ENCODE measurements around the gene RNF144A.

The RNF144A gene

GRCh38 chr2:6995391-6996097, 78.3 kb downstream of the RNF144A start:
- in situ Hi-C loops (cut with MboI; ENCODE audit: low sequenced_read_pairs), result no loop called here

- in situ Hi-C loops (cut with MboI; ENCODE audit: low sequenced_read_pairs), result no loop called here
These were observed 82.1 kb downstream of the RNF144A start for GRCh38 chr2:6999211-6999877.

GRCh38 chr2:7001395-7001794, 84.2 kb downstream of the RNF144A start:
- in situ Hi-C loops (cut with MboI; ENCODE audit: low sequenced_read_pairs), result loop anchor here (10.0 kb wide), 1 partner anchor 57 kb away; no protein-coding TSS in a partner anchor

- in situ Hi-C loops (cut with MboI; ENCODE audit: low sequenced_read_pairs), result loop anchor here (10.0 kb wide), 1 partner anchor 59 kb away; no protein-coding TSS in a partner anchor
These were observed 86.7 kb downstream of the RNF144A start for GRCh38 chr2:7003895-7004294.

- in situ Hi-C loops (cut with MboI; ENCODE audit: low sequenced_read_pairs), result loop anchor here (10.0 kb wide), 1 partner anchor 60 kb away; no protein-coding TSS in a partner anchor
These were observed 87.4 kb downstream of the RNF144A start for GRCh38 chr2:7004636-7005035.

GRCh38 chr2:7007488-7007845, 90.3 kb downstream of the RNF144A start:
- in situ Hi-C loops (cut with MboI; ENCODE audit: low sequenced_read_pairs), result loop anchor here (10.0 kb wide), 1 partner anchor 63 kb away; no protein-coding TSS in a partner anchor

GRCh38 chr2:7007846-7008741, 90.9 kb downstream of the RNF144A start:
- in situ Hi-C loops (cut with MboI; ENCODE audit: low sequenced_read_pairs), result loop anchor here (10.0 kb wide), 1 partner anchor 63 kb away; no protein-coding TSS in a partner anchor

GRCh38 chr2:7009207-7009911, 92.1 kb downstream of the RNF144A start:
- in situ Hi-C loops (cut with MboI; ENCODE audit: low sequenced_read_pairs), result loop anchor here (10.0 kb wide), 1 partner anchor 65 kb away; no protein-coding TSS in a partner anchor

GRCh38 chr2:7010391-7011054, 93.3 kb downstream of the RNF144A start:
- in situ Hi-C loops (cut with MboI; ENCODE audit: low sequenced_read_pairs), result no loop called here

GRCh38 chr2:7011356-7012083, 94.3 kb downstream of the RNF144A start:
- in situ Hi-C loops (cut with MboI; ENCODE audit: low sequenced_read_pairs), result no loop called here

- in situ Hi-C loops (cut with MboI; ENCODE audit: low sequenced_read_pairs), result no loop called here
These were observed 95.0 kb downstream of the RNF144A start for GRCh38 chr2:7012141-7012764.

- in situ Hi-C loops (cut with MboI; ENCODE audit: low sequenced_read_pairs), result no loop called here
These were observed 96.4 kb downstream of the RNF144A start for GRCh38 chr2:7013471-7014160.

- in situ Hi-C loops (cut with MboI; ENCODE audit: low sequenced_read_pairs), result no loop called here
These were observed 97.0 kb downstream of the RNF144A start for GRCh38 chr2:7014174-7014640.

- in situ Hi-C loops (cut with MboI; ENCODE audit: low sequenced_read_pairs), result no loop called here
These were observed 98.1 kb downstream of the RNF144A start for GRCh38 chr2:7015007-7015950.

GRCh38 chr2:7016148-7016547, 98.9 kb downstream of the RNF144A start:
- in situ Hi-C loops (cut with MboI; ENCODE audit: low sequenced_read_pairs), result no loop called here

GRCh38 chr2:7016601-7017211, 99.5 kb downstream of the RNF144A start:
- in situ Hi-C loops (cut with MboI; ENCODE audit: low sequenced_read_pairs), result no loop called here
